Bronchial epithelial cell (primary cell): ENCODE data around the gene GRXCR2. TPM values are rescaled to one million over a fixed set of nuclear protein-coding genes. Genes with fewer than 3 reads are reported as not detected.

Experiments used
- DNase-seq: peaks from one replicate; pipeline ENCODE4 v3.0.0-alpha.2; 2010; ENCODE audit warnings: low read depth
- FAIRE-seq: peaks from 2 replicates; lab custom pipeline; 2011; peaks lifted over from hg19 to GRCh38; lab: Jason Lieb, UNC
- H3K27me3 ChIP-seq: 2 replicates; pipeline ENCODE4 v1.5.1; 2011; ENCODE audit warnings: low read length; ENCODE audit not compliant: control insufficient read depth, insufficient read depth
- H3K36me3 ChIP-seq: 2 replicates; pipeline ENCODE4 v1.5.1; 2011; ENCODE audit warnings: low read length; ENCODE audit not compliant: control insufficient read depth, insufficient read depth
- H3K4me3 ChIP-seq: 2 replicates; pipeline ENCODE4 v1.5.1; 2011; ENCODE audit warnings: mild to moderate bottlenecking, low read depth, low read length, control low read depth
- CTCF ChIP-seq: IDR thresholded peaks from 2 replicates; pipeline ENCODE4 v1.5.1; 2011; ENCODE audit warnings: mild to moderate bottlenecking, moderate library complexity, low read length, control low read depth, inconsistent platforms; ENCODE audit not compliant: insufficient read depth, severe bottlenecking
- total RNA-seq: library from RNA; depleted of rRNA; stranded (reverse); fragments of >200 nt; gene quantifications from 2 replicates; pipeline ENCODE4 v1.2.1, GENCODE V29; 2014

The GRXCR2 gene
- total RNA-seq, 1 donor from 2014 or later: not detected

- DNase-seq: no peak
- peak; percentile 72 for FAIRE-seq
- no peaks in the 10 kb centered on the region for H3K36me3 ChIP-seq
- H3K27me3 ChIP-seq: no peaks in the 10 kb centered on the region
- no peak for TF ChIP-seq CTCF
- H3K4me3 ChIP-seq: no peak overlapping the region
Measured at GRCh38 chr5:145852990-145853389, 19.8 kb downstream of the GRXCR2 start.

- Histone ChIP-seq H3K36me3 (no peaks in the 10 kb centered on the region), H3K27me3 (no peaks in the 10 kb centered on the region), H3K4me3 (no peak overlapping the region)
- peak; percentile 18 for FAIRE-seq
- peak; percentile 94 for DNase-seq
- TF ChIP-seq CTCF: no peak
Measured at GRCh38 chr5:145848854-145849253, 24.0 kb downstream of the GRXCR2 start.

DNA sequence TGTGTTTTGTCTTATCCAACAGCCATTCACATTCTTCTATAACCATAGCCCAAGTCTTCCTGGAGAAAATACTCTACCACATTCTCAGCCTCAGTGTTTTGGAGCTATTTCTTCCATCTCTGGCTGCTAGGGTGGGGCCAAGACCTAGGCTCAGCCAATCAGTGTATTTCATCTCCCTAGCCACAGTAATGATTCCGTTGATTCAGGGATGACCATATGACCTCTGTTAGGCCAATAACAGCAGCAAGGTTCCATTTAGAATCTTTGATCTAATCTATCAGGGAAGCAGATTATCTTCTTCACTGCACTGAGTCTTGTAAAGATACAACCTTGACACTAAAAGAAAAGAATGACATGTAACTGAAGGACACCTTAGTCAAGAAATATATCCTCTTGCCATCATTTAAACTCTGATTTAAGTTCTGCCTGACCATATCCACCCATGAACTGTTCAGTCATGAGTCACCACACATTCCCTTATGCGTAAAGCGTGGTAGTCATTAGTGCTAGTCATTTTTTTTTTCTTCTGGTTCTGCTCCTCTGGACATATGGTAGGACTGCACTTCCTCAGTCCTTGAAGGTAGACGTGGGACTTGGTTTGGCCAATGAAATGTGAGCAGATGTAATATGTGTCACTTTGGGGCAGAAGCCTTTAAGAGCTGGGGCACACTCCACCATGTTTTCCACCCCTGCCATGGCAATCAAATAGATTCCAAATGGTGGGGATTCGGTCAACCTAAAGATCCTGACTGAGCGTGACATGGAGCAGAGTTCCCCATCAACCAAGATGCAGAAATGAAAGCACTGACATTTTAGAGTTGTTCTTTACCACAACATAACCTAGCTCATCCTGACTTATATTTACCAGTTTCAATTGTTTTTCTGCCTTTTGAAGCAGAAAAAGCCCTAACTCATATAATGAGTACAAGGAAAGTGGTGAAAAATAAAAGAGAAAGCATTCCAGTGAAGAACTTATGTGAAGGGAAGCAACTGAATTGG is 25.0 kb downstream of the GRXCR2 start:
- FAIRE-seq: peak; percentile 40
- no peaks in the 10 kb centered on the region for H3K27me3 ChIP-seq
- peak; percentile 95 for DNase-seq
- TF ChIP-seq CTCF: no peak
- no peak overlapping the region for H3K4me3 ChIP-seq
- no peaks in the 10 kb centered on the region for H3K36me3 ChIP-seq

GRCh38 chr5:145846081-145846480 is 26.7 kb downstream of the GRXCR2 start:
- no peak for TF ChIP-seq CTCF
- Histone ChIP-seq H3K4me3 (no peak overlapping the region), H3K27me3 (no peaks in the 10 kb centered on the region), H3K36me3 (no peaks in the 10 kb centered on the region)
- DNase-seq (no peak), FAIRE-seq (no peak)

DNA sequence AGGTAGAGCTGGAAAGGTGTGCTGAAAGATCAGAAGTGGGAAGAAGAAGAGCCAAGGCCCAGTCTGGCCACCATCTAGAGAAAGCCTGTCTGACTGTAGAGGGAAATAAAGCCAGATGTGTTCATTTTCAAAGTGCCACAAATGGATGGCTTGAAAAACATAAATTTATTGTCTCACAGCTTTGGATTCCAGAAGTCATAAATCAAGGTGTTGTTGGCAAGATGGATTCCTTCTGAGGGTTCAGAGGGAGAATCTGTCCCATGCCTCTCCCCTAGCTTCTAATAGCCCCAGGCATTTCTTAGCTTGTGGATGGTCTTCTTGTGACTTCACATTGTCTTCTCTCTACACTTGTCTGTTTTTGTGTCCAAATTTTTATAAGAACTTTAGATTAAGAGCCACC is 31.5 kb downstream of the GRXCR2 start:
- no peak for TF ChIP-seq CTCF
- Histone ChIP-seq H3K4me3 (no peak overlapping the region), H3K27me3 (no peaks in the 10 kb centered on the region), H3K36me3 (no peaks in the 10 kb centered on the region)
- DNase-seq (no peak), FAIRE-seq (no peak)
